MM.1S (cell line): Measurements from ENCODE around the gene GNPTAB.

ENCODE experiments used
- DNase-seq: peaks from one replicate; pipeline ENCODE4 v3.0.0-alpha.2; 2015
- H2AFZ ChIP-seq: fragments of 300-600 bp; sonication (generic); 2 replicates; pipeline ENCODE4 v1.6.0; 2016; ENCODE audit warnings: antibody characterized with exemption, low read length
- H3F3A ChIP-seq: fragments of 300-600 bp; sonication (generic); 2 replicates; pipeline ENCODE4 v1.6.1; 2016; ENCODE audit warnings: mild to moderate bottlenecking, antibody characterized with exemption, low read length, moderate library complexity, mixed read lengths; ENCODE audit not compliant: insufficient read depth
- H3K27ac ChIP-seq: fragments of 300-600 bp; sonication (generic); 2 replicates; pipeline ENCODE4 v1.5.1; 2016; ENCODE audit warnings: mild to moderate bottlenecking, low read length
- H3K27me3 ChIP-seq: fragments of 300-600 bp; sonication (generic); replicated peaks from 2 replicates; pipeline ENCODE4 v1.6.0; 2016; ENCODE audit warnings: low read length; ENCODE audit not compliant: insufficient read depth
- H3K36me3 ChIP-seq: fragments of 300-600 bp; sonication (generic); replicated peaks from 2 replicates; pipeline ENCODE4 v1.6.1; 2016; ENCODE audit warnings: mild to moderate bottlenecking, low read length, mixed read lengths; ENCODE audit not compliant: insufficient read depth
- H3K4me1 ChIP-seq: fragments of 300-600 bp; sonication (generic); 2 replicates; pipeline ENCODE4 v1.6.1; 2016; ENCODE audit warnings: low read length, mixed read lengths
- H3K4me2 ChIP-seq: fragments of 300-600 bp; sonication (generic); 2 replicates; pipeline ENCODE4 v1.6.0; 2016; ENCODE audit warnings: low read depth, low read length
- H3K4me3 ChIP-seq: fragments of 300-600 bp; sonication (generic); 2 replicates; pipeline ENCODE4 v1.5.1; 2016; ENCODE audit warnings: low read length, mixed read lengths
- H3K79me2 ChIP-seq: fragments of 300-600 bp; sonication (generic); 2 replicates; pipeline ENCODE4 v1.6.1; 2016; ENCODE audit warnings: mixed run types, low read length, mixed read lengths
- H3K9ac ChIP-seq: fragments of 300-600 bp; sonication (generic); 2 replicates; pipeline ENCODE4 v1.6.1; 2016; ENCODE audit warnings: low read length, mixed read lengths
- H3K9me2 ChIP-seq: fragments of 300-600 bp; sonication (generic); replicated peaks from 2 replicates; pipeline ENCODE4 v1.6.1; 2016; ENCODE audit warnings: mild to moderate bottlenecking, low read length, mixed read lengths; ENCODE audit not compliant: insufficient read depth
- H3K9me3 ChIP-seq: fragments of 300-600 bp; sonication (generic); replicated peaks from 2 replicates; pipeline ENCODE4 v1.6.1; 2016; ENCODE audit warnings: mild to moderate bottlenecking, low read length, mixed read lengths; ENCODE audit not compliant: insufficient read depth
- H4K20me1 ChIP-seq: fragments of 300-600 bp; sonication (generic); 2 replicates; pipeline ENCODE4 v1.6.1; 2016; ENCODE audit warnings: mild to moderate bottlenecking, low read length, moderate library complexity, mixed read lengths; ENCODE audit not compliant: insufficient read depth
- CTCF ChIP-seq: fragments of 300-600 bp; sonication (generic); IDR thresholded peaks from 2 replicates; pipeline ENCODE4 v1.5.1; 2016; ENCODE audit warnings: antibody characterized with exemption, low read length, mixed read lengths
- EZH2 ChIP-seq: fragments of 300-600 bp; sonication (generic); optimal IDR thresholded peaks from 2 replicates; pipeline ENCODE3; 2017; ENCODE audit warnings: low read depth, mild to moderate bottlenecking, antibody characterized with exemption, low read length, mixed read lengths
- EZH2phosphoT487 ChIP-seq: fragments of 300-600 bp; sonication (generic); IDR thresholded peaks from 2 replicates; pipeline ENCODE4 v1.6.1; 2018; ENCODE audit warnings: antibody characterized with exemption, low read length

The GNPTAB gene

GRCh38 chr12:101854747-101855146 lies 24.0 kb upstream of the GNPTAB start:
- Histone ChIP-seq H4K20me1 (no peaks in the 10 kb centered on the region), H3K4me2 (no peak overlapping the region), H2AFZ (no peak overlapping the region), H3K79me2 (no peaks in the 10 kb centered on the region), H3K27ac (no peak overlapping the region), H3K27me3 (no peaks in the 10 kb centered on the region), H3K4me3 (no peak overlapping the region), H3K9ac (no peak overlapping the region), H3K9me3 (no peaks in the 10 kb centered on the region), H3F3A (no peaks in the 10 kb centered on the region), H3K9me2 (no peaks in the 10 kb centered on the region), H3K4me1 (no peaks in the 10 kb centered on the region), H3K36me3 (no peaks in the 10 kb centered on the region)
- no peak for DNase-seq
- TF ChIP-seq EZH2 (no peak), EZH2phosphoT487 (no peak), CTCF (no peak)

- Histone ChIP-seq H3K27me3 (no peaks in the 10 kb centered on the region), H3K9me2 (no peaks in the 10 kb centered on the region), H4K20me1 (no peaks in the 10 kb centered on the region), H3K4me3 (no peak overlapping the region), H3K36me3 (no peaks in the 10 kb centered on the region), H3K4me1 (no peaks in the 10 kb centered on the region), H3F3A (no peaks in the 10 kb centered on the region), H3K9ac (no peak overlapping the region), H3K79me2 (no peaks in the 10 kb centered on the region), H3K9me3 (no peaks in the 10 kb centered on the region), H2AFZ (no peak overlapping the region), H3K4me2 (no peak overlapping the region), H3K27ac (no peak overlapping the region)
- TF ChIP-seq CTCF (no peak), EZH2phosphoT487 (no peak), EZH2 (no peak)
- DNase-seq, result no peak
These were observed 22.2 kb upstream of the GNPTAB start for GRCh38 chr12:101852998-101853397.

GRCh38 chr12:101850199-101850598 lies 19.4 kb upstream of the GNPTAB start:
- Histone ChIP-seq H3K9me2 (no peaks in the 10 kb centered on the region), H3K27ac (no peak overlapping the region), H3F3A (no peaks in the 10 kb centered on the region), H3K27me3 (no peaks in the 10 kb centered on the region), H3K36me3 (no peaks in the 10 kb centered on the region), H3K4me2 (no peak overlapping the region), H4K20me1 (no peaks in the 10 kb centered on the region), H2AFZ (no peak overlapping the region), H3K4me1 (no peaks in the 10 kb centered on the region), H3K4me3 (no peak overlapping the region), H3K9ac (no peak overlapping the region), H3K79me2 (no peaks in the 10 kb centered on the region), H3K9me3 (no peaks in the 10 kb centered on the region)
- TF ChIP-seq EZH2 (no peak), CTCF (no peak), EZH2phosphoT487 (no peak)
- DNase-seq, result no peak
